Psoas muscle (tissue), 8 donors: ENCODE data around the gene GNAI1. TPM values are rescaled to one million over a fixed set of nuclear protein-coding genes. Genes with fewer than 3 reads are reported as not detected.

ENCODE experiments used
- ATAC-seq, 4 donors: fragments of 200-7000 bp; cut with Tn5 transposase; one replicate each; pipeline ENCODE4 v1.9.1; 2020; ENCODE audit warnings: moderate library complexity in 3 of 4, mild to moderate bottlenecking in 2 of 4
- DNase-seq, 2 donors: peaks; one replicate each; pipeline ENCODE4 v3.0.0-alpha.2; 2020
- H3K27ac ChIP-seq: fragments of 200-600 bp; one replicate; pipeline ENCODE4 v1.8.0; 2022
- H3K27me3 ChIP-seq, 3 donors: fragments of 200-600 bp in 1 of 3; one replicate each; pipeline versions ENCODE4 v1.6.1 to v1.8.0; 2013 to 2022; ENCODE audit warnings: low read length in 2 of 3, mild to moderate bottlenecking in 2 of 3, moderate library complexity in 1 of 3; ENCODE audit not compliant: insufficient read depth in 3 of 3
- H3K36me3 ChIP-seq, 2 donors: fragments of 200-600 bp in 1 of 2; one replicate each; pipeline versions ENCODE4 v1.6.1 to v1.8.0; 2013 to 2022; ENCODE audit warnings: low read depth in 1 of 2, mild to moderate bottlenecking in 1 of 2, moderate library complexity in 1 of 2; ENCODE audit not compliant: insufficient read depth in 1 of 2
- H3K4me1 ChIP-seq: fragments of 200-600 bp; one replicate; pipeline ENCODE4 v1.8.0; 2022
- H3K4me3 ChIP-seq: fragments of 200-600 bp; one replicate; pipeline ENCODE4 v1.8.0; 2022; ENCODE audit warnings: mild to moderate bottlenecking
- H3K9me3 ChIP-seq: fragments of 200-600 bp; one replicate; pipeline ENCODE4 v1.8.0; 2022
- CTCF ChIP-seq: fragments of 200-600 bp; IDR thresholded peaks from one replicate; pipeline ENCODE4 v1.8.0; 2022; ENCODE audit warnings: antibody characterized with exemption
- WGBS, 3 donors: extraction: QIAGEN DNeasy Blood & Tissue Kit; methylation state at CpG; one replicate each; pipeline versions ENCODE4 v1.1.6 to v1.1.7; 2013; 5-methylcytosine and 5-hydroxymethylcytosine counted together
- intact Hi-C, 2 donors: fragments of 100-400 bp; cut with DNase I; formaldehyde crosslinking; loops; one replicate each; pipeline versions ENCODE4 v1.11.0 to v1.14.2; 2022
- polyA plus RNA-seq, 3 donors: library from polyadenylated mRNA; stranded (reverse); fragments of 200-250 nt; gene quantifications; one replicate each; pipeline ENCODE4 v1.2.3, GENCODE V29; 2013
- total RNA-seq, 4 donors: library from RNA; stranded (reverse); fragmentation: NEBNext Ultra II Directional in 2 of 4; extraction: Animal tissue kit (Norgen Biotek cat#: 25700) in 2 of 4; gene quantifications; one replicate each; pipeline versions ENCODE4 v1.2.1 to v1.2.4, GENCODE V29; 2021 to 2023
- donor health status: healthy with polysubstance abuse.
- donor health status: DM: no; HTN: no; CAD: no; lungs with moderate emphysema.
- donor health status: Bipolar disorder and iron deficiency.
- donor health status: healthy.
- donor health status: DM: yes; HTN: yes; CAD: no.
- donor health status: DM: no; HTN: no; CAD: no.
- donor health status: DM: no; HTN: no; CAD: no.
- donor health status: DM: yes; HTN: yes; CAD: no.

Gene GNAI1
- total and polyA plus RNA-seq, 7 donors: 3.8 to 13.7 (median 6.5) TPM

GRCh38 chr7:80100254-80100653 is 34.4 kb upstream of the GNAI1 start:
- intact Hi-C loops: no loop called here
- Histone ChIP-seq H3K36me3 (no peaks in the 10 kb centered on the region), H3K9me3 (no peaks in the 10 kb centered on the region), H3K4me1 (no peaks in the 10 kb centered on the region), H3K4me3 (no peak overlapping the region), H3K27ac (no peak overlapping the region), H3K27me3 (no peaks in the 10 kb centered on the region)
- ATAC-seq: no peak
- DNase-seq: no peak
- no peak for TF ChIP-seq CTCF
- 95 to 97% (median 97%) methylated on average over 4 of the region's 4 CpGs for WGBS, 3 donors

DNA sequence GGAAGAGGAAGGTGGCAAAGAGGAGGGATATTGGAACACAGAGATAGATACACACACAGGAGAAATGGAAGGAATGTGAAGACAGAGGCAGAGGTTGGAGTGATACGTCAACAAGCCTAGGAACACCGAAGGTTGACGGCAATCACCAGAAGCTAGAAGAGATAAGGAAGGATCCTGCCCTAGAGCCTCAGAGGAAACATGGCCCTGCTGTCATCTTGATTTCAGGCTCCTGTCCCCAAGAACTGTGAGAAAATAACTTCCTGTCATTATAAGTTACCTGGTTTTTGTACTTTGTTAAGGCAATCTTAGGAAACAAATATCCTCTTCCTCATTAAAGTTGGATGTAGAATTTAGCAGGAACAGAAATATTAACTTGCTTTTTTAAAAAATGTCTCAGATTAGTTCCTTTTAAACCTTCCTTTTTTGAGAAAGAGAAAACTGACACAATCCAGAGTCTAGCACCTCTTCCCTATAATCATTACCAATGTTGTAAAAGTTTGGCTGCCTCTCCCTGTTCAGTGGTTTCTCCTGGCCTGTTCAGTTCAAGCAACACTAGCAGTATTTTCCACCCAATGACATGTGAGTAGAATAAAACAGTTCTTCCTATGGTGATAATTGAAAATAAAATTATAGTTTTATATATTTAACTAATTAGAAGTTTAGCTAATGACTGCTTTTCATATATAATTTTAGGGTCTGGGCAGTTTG is 28.8 kb upstream of the GNAI1 start:
- 87 to 91% (median 89%) methylated on average over 3 of the region's 3 CpGs for WGBS, 3 donors
- Histone ChIP-seq H3K4me3 (no peak overlapping the region), H3K9me3 (no peaks in the 10 kb centered on the region), H3K27me3 (no peaks in the 10 kb centered on the region), H3K36me3 (no peaks in the 10 kb centered on the region), H3K4me1 (no peaks in the 10 kb centered on the region), H3K27ac (no peak overlapping the region)
- intact Hi-C loops: no loop called here
- no peak for DNase-seq
- no peak for ATAC-seq
- no peak for TF ChIP-seq CTCF

DNA sequence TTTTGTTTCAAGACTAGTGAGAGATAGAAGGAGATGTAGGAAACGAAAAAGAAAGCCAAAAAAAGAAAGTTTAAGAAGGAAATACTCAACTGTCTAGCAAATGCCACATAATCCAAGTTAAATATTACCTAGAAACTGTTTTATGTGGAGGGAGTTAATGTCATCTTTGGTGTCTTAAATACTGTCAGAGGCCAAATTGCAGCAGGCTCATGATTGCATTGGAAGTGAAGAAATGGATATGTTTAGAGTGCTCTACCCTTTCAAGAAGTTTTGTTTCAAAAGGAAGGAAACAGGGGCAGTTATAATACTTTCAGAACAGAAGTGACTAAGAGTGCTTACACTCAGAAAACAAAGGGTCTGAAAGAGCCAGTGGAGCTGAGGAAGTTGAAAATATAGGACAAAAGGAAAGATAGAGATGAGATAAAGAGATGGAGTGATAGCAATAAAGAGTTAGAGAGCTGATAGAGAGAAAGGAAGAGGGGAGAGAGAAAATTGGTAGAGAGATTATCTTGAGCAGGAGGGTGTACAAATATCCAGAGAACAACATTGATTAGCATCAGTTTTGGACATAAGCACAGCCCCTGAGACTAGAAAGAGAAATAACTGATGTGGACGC is 28.0 kb upstream of the GNAI1 start:
- H3K27ac ChIP-seq: no peak overlapping the region
- no peaks in the 10 kb centered on the region for H3K27me3 ChIP-seq
- H3K36me3 ChIP-seq: no peaks in the 10 kb centered on the region
- H3K9me3 ChIP-seq: no peaks in the 10 kb centered on the region
- intact Hi-C loops: no loop called here
- 82 to 84% (median 83%) methylated on average over 2 of the region's 2 CpGs for WGBS, 3 donors
- H3K4me3 ChIP-seq: no peak overlapping the region
- no peaks in the 10 kb centered on the region for H3K4me1 ChIP-seq
- TF ChIP-seq CTCF: no peak
- no peak for DNase-seq
- no peak for ATAC-seq

GRCh38 chr7:80107278-80107677 is 27.4 kb upstream of the GNAI1 start:
- Histone ChIP-seq H3K9me3 (no peaks in the 10 kb centered on the region), H3K27ac (no peak overlapping the region), H3K4me1 (no peaks in the 10 kb centered on the region), H3K4me3 (no peak overlapping the region), H3K36me3 (no peaks in the 10 kb centered on the region), H3K27me3 (no peaks in the 10 kb centered on the region)
- intact Hi-C loops: no loop called here
- WGBS, 3 donors: 39 to 44% (median 43%) methylated on average over 1 of the region's 1 CpG
- TF ChIP-seq CTCF: no peak
- ATAC-seq (no peak), DNase-seq (no peak)
